A204.1 (cell line): ENCODE results near the gene PTK6.
"Not testable (repeated sequence)": the region's sequence is repeated elsewhere in the genome, so short reads cannot be mapped to it uniquely, and the experiment has no call there.

Experiments
- FAIRE-seq: peaks from 2 replicates; lab custom pipeline; 2012; peaks lifted over from hg19 to GRCh38; lab: Jason Lieb, UNC

PTK6 gene

DNA sequence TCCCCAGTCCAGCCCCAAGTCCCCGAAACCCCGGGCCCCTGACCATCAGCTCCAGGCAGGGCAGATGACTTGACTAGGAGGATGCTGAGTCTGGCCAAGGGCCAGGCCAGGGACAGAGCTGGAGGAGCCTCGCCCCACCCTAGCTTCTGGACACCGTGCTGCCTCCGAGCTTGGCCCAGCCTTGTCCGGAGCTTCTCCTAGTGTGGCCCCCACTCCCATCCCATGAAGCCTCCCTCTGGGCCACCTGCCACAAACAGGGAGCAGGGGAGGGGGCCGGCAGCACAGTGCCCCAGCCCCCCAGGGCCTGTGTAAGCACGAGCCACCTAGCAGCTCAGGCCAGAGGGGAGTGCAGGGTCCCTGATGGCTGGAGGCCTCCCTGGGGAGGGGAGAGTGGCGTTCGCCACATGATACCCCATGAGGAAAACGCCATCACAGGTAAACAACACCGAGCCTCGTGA, 43.6 kb downstream of the PTK6 start:
- FAIRE-seq = no peak

DNA sequence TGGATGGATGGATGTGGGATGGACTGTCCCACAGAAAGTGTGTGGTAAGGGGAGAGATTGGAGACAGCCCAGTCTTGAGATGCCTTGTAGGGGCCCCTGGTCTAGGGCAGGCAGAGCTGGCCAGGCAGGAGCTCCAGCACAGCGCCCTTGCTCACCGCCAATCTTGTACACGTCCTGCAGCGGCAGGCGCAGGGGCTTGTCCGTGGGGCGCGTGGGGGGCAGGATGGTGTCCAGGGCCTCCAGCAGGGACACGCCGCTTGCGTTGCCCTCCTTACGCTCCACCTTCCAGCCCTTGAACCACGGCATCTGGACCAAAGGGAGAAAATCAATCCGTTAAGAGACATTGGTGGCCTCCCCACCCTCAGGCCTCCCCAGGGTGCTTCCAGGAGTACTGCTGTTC, 44.2 kb downstream of the PTK6 start:
- FAIRE-seq = no peak

DNA sequence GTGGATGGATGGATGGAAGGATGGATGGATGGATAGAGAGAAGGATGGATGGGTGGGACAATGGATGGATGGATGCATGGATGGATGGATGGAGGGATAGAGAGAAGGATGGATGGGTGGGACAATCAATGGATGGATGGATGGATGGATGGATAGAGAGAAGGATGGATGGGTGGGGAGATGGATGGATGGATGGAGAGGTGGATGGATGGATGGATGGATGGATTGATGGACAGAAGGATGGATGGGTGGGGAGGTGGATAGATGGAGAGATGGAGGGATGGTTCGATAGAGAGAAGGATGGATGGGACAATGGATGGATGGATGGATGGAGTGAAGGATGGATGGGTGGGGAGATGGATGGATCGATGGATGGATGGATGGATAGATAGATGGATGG, 44.7 kb downstream of the PTK6 start:
- no peak for FAIRE-seq

DNA sequence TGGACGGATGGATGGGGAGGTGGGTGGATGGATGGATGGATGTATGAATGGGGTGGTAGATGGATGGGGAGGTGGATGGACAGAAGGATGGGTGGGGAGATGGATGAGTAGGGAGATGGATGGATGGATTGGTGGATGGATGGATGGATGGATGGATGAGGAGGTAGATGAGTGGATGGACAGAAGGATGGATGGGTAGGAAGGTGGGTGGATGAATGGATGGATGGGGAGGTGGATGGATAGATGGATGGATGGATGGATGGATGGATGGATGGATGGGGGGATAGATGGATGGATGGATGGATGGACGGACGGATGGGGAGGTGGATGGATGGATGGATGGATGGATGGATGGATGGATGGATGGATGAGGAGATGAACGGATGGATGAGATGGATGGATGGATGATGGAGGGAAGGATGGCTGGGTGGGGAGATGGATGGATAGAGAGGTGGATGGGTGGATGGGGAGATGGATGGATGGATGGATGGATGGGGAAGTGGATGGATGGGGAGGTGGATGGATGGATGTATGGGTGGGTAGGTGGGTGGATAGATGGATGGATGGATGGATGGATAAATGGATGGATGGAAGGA, 45.4 kb downstream of the PTK6 start:
- no peak for FAIRE-seq

- FAIRE-seq = no peak
These were observed 46.1 kb downstream of the PTK6 start for GRCh38 chr20:63491078-63491477.

DNA sequence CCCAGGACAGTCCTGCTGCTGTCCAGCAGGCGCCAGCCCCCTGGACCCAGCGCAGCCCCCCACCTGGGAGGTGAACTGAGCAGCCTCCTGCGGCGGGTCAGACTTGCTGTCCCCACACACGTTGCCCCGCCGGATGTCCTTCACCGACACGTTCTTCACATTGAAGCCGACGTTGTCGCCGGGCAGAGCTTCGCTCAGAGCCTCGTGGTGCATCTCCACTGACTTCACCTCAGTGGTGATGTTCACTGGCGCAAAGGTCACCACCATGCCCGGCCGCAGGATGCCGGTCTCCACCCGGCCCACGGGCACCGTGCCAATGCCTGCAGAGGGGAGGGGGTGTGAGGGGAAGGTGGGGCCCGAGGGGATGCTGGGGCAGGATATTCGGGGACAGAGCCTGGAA, 46.8 kb downstream of the PTK6 start:
- FAIRE-seq = no peak

DNA sequence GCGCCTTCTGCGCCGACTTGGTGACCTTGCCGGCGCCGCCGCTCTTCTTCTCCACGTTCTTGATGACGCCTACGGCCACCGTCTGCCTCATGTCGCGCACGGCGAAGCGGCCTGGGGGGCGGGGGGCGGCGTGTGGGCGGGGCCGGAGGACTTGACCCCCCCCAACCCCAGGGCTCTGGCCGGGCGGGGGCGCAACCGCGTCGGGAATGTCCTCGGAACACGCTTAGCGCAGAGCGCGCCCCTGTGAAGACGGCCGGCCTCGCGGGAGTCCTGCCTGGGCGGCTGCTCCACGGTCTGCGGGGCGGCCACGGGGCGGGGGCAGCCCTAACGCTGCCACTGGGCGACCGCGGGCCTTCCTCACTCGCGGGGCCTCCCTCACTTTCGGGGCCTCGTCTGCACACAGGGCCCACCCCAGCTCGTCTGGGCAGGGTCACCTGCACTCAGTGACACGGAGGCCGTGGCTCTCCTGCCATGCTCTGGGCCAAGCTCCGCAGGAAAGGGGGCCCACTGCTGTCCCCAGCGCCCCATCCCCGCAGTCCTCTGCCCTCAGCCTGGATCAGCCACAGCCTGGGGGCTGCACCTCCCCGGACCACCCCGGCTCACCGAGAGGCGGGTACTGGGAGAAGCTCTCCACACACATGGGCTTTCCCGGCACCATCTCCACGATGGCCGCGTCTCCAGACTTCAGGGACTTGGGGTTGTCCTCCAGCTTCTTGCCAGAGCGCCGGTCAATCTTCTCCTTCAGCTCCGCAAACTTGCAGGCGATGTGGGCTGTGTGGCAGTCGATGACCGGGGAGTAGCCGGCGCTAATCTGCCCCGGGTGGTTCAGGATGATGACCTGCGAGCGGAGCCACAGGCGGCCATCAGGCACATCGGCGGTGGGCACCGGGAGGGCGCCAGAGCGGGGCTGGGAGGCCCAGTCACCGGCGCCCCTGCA, 48.6 kb downstream of the PTK6 start:
- no peak for FAIRE-seq

GRCh38 chr20:63487781-63488241, 49.4 kb downstream of the PTK6 start:
- FAIRE-seq = no peak

DNA sequence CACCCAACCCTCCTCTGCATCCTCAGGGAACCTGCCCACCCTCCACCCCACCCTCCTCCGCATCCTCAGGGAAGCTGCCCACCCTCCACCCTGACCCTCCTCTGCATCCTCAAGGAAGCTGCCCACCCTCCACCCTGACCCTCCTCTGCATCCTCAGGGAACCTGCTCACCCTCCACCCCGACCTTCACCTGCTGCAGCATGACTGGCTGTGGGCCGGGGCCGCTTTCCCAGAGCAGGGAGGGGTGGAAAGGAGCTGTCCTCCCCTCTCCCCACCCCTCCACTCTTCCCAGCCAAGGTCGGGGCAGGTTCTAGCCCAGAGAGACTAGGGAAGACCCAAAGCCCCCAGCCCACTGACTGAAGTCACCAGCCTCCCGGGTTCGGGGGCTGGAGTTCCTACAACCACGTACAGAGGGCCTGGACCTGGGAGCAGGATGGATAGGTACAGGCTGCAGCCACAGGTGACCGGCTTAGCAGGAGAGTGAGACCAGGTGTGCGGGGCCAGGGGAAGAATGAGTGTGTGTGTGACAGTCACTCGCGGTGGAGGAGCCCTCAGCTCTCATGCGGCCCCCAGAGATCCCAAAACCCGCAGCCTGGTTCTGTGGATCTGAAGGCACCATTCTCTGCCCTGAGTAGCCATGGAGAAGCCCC, 49.9 kb downstream of the PTK6 start:
- FAIRE-seq = no peak

DNA sequence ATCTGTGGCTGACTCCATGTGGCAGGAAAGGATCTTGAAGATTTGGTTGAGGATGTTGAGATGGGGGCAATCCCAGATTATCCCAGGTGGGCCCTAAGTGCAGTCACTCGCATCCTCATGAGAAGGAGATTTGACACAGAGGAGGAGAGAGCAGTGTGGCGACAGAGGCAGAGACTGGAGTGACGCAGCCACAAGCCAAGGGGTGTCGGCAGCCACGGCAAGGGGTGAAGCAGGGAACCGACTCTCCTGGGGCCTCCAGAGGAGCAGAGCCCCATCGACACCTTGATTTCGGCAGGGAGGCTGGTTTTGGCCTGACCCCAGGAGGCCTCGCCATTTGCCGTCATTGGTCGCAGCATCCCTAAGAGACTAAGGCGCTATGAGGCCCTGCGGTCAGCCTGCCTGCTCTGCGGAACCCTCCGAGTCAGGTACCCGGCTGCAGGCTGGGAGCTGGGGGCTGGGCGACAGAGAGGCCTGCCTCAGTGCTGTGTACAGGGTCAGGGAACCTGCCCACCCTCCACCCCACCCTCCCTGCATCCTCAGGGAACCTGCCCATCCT, 50.8 kb downstream of the PTK6 start:
- no peak for FAIRE-seq

DNA sequence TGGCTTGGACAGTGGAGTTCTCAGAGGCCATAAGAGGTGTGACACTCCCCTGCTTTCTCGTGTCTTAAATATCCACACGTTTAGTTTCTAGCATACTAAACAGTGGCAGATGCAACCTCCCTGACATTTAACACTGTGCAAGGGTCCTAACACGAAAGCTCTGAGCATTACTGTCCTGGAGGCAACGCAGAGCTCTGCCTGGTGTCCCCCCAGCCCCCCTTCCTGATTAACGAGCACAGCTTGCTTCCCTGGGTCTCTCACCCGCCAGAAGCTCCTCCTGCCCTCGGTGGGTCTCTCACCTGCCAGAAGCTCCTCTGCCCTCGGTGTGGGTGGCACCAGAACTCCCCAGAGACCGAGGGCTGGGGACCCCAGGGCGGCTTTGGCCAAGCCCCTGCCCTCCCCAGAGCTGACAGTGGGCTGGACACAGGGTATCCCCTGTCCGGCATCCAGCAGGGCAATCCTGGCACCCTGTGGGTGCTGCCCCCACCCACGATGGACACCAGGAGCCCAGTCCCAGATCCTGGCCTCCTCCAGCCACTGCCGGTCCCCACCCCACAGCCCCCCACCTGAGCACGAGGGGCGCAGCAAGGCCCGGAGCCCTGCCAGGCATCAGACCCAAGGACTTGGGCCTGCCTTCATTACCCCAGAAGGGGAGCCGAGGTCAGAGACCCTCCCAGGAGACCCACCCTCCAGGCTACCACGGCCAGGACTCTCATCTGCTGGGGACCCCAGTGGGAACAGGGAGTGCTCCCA, 52.3 kb downstream of the PTK6 start:
- no peak for FAIRE-seq

GRCh38 chr20:63484236-63484635, 52.9 kb downstream of the PTK6 start:
- no peak for FAIRE-seq

GRCh38 chr20:63483834-63484233, 53.3 kb downstream of the PTK6 start:
- no peak for FAIRE-seq

DNA sequence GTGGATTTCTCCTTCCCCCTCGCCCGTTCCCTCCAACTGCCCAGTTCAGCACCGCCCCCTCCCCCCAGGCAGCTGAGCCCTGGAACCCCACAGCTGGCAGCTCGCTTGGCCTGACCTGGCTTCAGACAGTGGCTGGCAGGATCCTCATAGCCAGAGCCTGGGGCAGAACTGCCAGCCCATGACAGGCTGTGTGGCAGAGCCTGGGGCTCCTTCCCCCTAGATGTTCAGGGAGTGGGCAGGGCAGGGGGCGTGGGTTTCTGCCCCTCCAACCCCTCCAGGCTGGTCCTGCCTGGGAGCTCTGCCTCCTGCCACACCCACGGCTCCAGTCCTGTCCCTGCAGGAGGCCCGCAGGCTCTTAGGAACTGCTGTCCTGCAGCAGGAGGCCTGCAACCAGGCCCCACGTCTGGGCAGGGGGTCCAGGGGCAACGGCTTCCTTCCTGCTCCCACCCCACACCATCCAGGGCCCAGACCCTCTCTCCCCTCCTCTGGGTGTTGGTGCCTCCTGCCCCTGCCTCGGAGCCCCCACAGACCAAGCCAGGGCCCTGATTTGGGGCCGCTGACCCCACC, 55.1 kb downstream of the PTK6 start:
- no peak for FAIRE-seq

GRCh38 chr20:63481503-63481902, 55.7 kb downstream of the PTK6 start:
- FAIRE-seq = no peak

GRCh38 chr20:63479695-63480419, 57.3 kb downstream of the PTK6 start:
- not testable (repeated sequence) for FAIRE-seq

- FAIRE-seq = no peak
These were observed 58.6 kb downstream of the PTK6 start for GRCh38 chr20:63478346-63479302.
